ENCODE results near the gene WFS1. TPM values are rescaled to one million over a fixed set of nuclear protein-coding genes. Genes with fewer than 3 reads are reported as not detected.

The WFS1 gene
- total and polyA plus RNA-seq, 2 of the 13 experiments (the other 11 are each of a cell fraction or from before 2014, with no cell fraction given): 39.1 to 42.2 TPM

DNA sequence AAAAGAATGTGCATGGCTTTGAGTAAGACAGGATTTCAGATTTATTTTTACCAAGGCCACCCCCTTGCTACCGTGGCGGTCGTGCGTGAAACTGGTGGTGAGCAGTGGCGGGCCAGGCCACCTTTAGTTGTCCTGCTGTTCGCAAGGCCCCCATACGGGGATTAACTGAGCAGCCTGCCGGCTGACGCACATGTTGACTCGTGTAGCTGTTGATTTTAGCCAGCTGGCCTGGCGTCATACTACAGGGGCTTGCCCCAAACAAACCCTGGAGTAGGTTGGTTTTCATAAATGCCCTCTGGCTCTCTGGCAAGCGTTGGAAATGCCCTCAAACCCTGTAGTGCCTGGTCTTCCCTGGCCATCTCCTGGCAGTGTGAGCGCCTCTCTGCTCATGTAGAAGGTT lies 28.4 kb downstream of the WFS1 start:
- Histone ChIP-seq H3K4me2 (ENCODE audit: low read depth, low read length) (no peak overlapping the region), H3K4me3 (replicated peaks in 1 of 3; ENCODE audit: insufficient read depth in 1 of 3, low read depth in 2 of 3, low read length in 3 of 3) (no peak overlapping the region), H3K27ac (ENCODE audit: extremely low read length, insufficient read depth, low read length) (no peak overlapping the region), H4K20me1 (ENCODE audit: insufficient read depth, low read length) (no peaks in the 10 kb centered on the region), H3K9ac (ENCODE audit: insufficient read depth, low read depth, low read length) (no peak overlapping the region), H3K79me2 (ENCODE audit: insufficient read depth, low read length) (no peaks in the 10 kb centered on the region), H3K36me3 (replicated peaks in 1 of 2; ENCODE audit: control insufficient read depth in 1 of 2, insufficient read depth in 2 of 2, low read length in 2 of 2) (peaks cover 40 to 74% of the 10 kb centered on the region in 2 experiments), H2AFZ (ENCODE audit: low read length) (no peak overlapping the region), H3K9me3 (ENCODE audit: low read length) (no peaks in the 10 kb centered on the region), H3K27me3 (ENCODE audit: control insufficient read depth in 1 of 2, insufficient read depth in 2 of 2, low read length in 2 of 2) (no peaks in the 10 kb centered on the region), H3K4me1 (ENCODE audit: insufficient read depth, low read length) (no peaks in the 10 kb centered on the region)
- FAIRE-seq: no peak
- DNase-seq (ENCODE audit: low spot score): no peak
- BruUV-seq (replicated peaks): no TSS peak
- in situ Hi-C loops (cut with HindIII; ENCODE audit: extremely low pct_ligation_motif_present, low pct_unique_long_range_greater_than_20kb): no loop called here
- peak; percentile 18 for TF ChIP-seq AGO2 (optimal IDR thresholded peaks at IDR 0.05; ENCODE audit: low read depth, low read length)
- TF ChIP-seq MAZ (IDR thresholded peaks at IDR 0.05; ENCODE audit: borderline replicate concordance, low read depth, low read length): no peak
- TF ChIP-seq MAZ (CRISPR knock-in tag; IDR thresholded peaks at IDR 0.05; ENCODE audit: low read depth): no peak
- CTCF ChIA-PET (ENCODE audit: low intra/inter-chr PET ratio, low total read pairs): no interaction called here
- ATAC-seq: no peak
- intact Hi-C loops (cut with micrococcal nuclease; ENCODE audit: unreplicated experiment): no loop called here
- POLR2A ChIA-PET: interaction anchor here (0.9 kb wide), 1 partner anchor 11 kb away, joined by 3 read pairs; no protein-coding TSS in a partner anchor
- WGBS (ENCODE audit: low lambda C conversion rate): 85% methylated on average over 8 of the region's 13 CpGs

DNA sequence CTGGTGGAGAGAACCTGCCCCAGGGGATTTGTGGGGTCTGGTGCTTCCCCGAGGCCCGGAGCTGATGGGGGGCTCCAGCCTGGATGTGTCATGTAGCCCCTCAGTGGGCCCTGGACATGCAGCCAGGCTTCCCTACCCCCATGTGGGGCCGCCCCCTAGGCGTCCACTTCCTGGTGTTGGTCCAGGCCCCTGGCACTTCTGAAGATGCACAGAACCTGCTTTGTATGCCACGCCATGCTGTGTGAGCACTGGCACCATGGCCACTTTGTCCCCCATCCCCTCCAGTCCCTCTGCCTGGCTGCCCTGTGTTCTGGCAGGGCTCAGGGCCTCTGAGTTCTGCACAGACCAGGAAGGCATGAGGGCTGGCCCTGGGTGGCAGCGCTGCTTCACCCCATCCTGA lies 29.2 kb downstream of the WFS1 start:
- H3K4me3 ChIP-seq (replicated peaks in 1 of 3; ENCODE audit: insufficient read depth in 1 of 3, low read depth in 2 of 3, low read length in 3 of 3): no peak overlapping the region
- no peaks in the 10 kb centered on the region for H4K20me1 ChIP-seq (ENCODE audit: insufficient read depth, low read length)
- no peaks in the 10 kb centered on the region for H3K27me3 ChIP-seq (ENCODE audit: control insufficient read depth in 1 of 2, insufficient read depth in 2 of 2, low read length in 2 of 2)
- no peak for DNase-seq (ENCODE audit: low spot score)
- no peaks in the 10 kb centered on the region for H3K79me2 ChIP-seq (ENCODE audit: insufficient read depth, low read length)
- H2AFZ ChIP-seq (ENCODE audit: low read length): no peak overlapping the region
- intact Hi-C loops (cut with micrococcal nuclease; ENCODE audit: unreplicated experiment): no loop called here
- H3K9ac ChIP-seq (ENCODE audit: insufficient read depth, low read depth, low read length): no peak overlapping the region
- FAIRE-seq: no peak
- no peak overlapping the region for H3K4me2 ChIP-seq (ENCODE audit: low read depth, low read length)
- H3K9me3 ChIP-seq (ENCODE audit: low read length): no peaks in the 10 kb centered on the region
- in situ Hi-C loops (cut with HindIII; ENCODE audit: extremely low pct_ligation_motif_present, low pct_unique_long_range_greater_than_20kb): no loop called here
- H3K36me3 ChIP-seq (replicated peaks in 1 of 2; ENCODE audit: control insufficient read depth in 1 of 2, insufficient read depth in 2 of 2, low read length in 2 of 2): peaks cover 41 to 66% of the 10 kb centered on the region in 2 experiments
- no CpG with 5 or more reads among the region's 6 CpGs for WGBS (ENCODE audit: low lambda C conversion rate)
- no peak for TF ChIP-seq KLF15 (CRISPR knock-in tag; IDR thresholded peaks at IDR 0.05; ENCODE audit: borderline replicate concordance)
- TF ChIP-seq, protein P1, sequence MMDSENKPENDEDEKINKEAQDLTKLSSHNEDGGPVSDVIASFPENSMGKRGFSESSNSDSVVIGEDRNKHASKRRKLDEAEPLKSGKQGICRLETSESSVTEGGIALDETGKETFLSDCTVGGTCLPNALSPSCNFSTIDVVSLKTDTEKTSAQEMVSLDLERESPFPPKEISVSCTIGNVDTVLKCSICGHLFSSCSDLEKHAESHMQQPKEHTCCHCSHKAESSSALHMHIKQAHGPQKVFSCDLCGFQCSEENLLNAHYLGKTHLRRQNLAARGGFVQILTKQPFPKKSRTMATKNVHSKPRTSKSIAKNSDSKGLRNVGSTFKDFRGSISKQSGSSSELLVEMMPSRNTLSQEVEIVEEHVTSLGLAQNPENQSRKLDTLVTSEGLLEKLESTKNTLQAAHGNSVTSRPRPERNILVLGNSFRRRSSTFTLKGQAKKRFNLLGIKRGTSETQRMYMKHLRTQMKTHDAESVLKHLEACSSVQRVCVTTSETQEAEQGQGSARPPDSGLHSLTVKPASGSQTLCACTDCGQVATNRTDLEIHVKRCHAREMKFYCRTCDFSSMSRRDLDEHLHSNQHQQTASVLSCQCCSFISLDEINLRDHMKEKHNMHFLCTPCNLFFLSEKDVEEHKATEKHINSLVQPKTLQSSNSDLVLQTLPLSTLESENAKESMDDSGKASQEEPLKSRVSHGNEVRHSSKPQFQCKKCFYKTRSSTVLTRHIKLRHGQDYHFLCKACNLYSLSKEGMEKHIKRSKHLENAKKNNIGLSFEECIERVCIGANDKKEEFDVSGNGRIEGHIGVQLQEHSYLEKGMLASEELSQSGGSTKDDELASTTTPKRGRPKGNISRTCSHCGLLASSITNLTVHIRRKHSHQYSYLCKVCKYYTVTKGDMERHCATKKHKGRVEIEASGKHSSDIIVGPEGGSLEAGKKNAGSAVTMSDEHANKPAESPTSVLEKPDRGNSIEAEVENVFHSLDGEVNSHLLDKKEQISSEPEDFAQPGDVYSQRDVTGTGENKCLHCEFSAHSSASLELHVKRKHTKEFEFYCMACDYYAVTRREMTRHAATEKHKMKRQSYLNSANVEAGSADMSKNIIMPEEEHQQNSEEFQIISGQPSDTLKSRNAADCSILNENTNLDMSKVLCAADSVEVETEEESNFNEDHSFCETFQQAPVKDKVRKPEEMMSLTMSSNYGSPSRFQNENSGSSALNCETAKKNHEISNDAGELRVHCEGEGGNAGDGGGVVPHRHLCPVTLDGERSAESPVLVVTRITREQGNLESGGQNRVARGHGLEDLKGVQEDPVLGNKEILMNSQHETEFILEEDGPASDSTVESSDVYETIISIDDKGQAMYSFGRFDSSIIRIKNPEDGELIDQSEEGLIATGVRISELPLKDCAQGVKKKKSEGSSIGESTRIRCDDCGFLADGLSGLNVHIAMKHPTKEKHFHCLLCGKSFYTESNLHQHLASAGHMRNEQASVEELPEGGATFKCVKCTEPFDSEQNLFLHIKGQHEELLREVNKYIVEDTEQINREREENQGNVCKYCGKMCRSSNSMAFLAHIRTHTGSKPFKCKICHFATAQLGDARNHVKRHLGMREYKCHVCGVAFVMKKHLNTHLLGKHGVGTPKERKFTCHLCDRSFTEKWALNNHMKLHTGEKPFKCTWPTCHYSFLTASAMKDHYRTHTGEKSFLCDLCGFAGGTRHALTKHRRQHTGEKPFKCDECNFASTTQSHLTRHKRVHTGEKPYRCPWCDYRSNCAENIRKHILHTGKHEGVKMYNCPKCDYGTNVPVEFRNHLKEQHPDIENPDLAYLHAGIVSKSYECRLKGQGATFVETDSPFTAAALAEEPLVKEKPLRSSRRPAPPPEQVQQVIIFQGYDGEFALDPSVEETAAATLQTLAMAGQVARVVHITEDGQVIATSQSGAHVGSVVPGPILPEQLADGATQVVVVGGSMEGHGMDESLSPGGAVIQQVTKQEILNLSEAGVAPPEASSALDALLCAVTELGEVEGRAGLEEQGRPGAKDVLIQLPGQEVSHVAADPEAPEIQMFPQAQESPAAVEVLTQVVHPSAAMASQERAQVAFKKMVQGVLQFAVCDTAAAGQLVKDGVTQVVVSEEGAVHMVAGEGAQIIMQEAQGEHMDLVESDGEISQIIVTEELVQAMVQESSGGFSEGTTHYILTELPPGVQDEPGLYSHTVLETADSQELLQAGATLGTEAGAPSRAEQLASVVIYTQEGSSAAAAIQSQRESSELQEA (CRISPR knock-in tag; IDR thresholded peaks at IDR 0.05; ENCODE audit: not compliant biosample characterization): no peak
- TF ChIP-seq, protein P2, sequence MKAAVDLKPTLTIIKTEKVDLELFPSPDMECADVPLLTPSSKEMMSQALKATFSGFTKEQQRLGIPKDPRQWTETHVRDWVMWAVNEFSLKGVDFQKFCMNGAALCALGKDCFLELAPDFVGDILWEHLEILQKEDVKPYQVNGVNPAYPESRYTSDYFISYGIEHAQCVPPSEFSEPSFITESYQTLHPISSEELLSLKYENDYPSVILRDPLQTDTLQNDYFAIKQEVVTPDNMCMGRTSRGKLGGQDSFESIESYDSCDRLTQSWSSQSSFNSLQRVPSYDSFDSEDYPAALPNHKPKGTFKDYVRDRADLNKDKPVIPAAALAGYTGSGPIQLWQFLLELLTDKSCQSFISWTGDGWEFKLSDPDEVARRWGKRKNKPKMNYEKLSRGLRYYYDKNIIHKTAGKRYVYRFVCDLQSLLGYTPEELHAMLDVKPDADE (CRISPR knock-in tag; IDR thresholded peaks at IDR 0.05): no peak
- TF ChIP-seq, protein P3, sequence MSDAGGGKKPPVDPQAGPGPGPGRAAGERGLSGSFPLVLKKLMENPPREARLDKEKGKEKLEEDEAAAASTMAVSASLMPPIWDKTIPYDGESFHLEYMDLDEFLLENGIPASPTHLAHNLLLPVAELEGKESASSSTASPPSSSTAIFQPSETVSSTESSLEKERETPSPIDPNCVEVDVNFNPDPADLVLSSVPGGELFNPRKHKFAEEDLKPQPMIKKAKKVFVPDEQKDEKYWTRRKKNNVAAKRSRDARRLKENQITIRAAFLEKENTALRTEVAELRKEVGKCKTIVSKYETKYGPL (CRISPR knock-in tag; IDR thresholded peaks at IDR 0.05): no peak
- no peak overlapping the region for H3K27ac ChIP-seq (ENCODE audit: extremely low read length, insufficient read depth, low read length)
- ATAC-seq: no peak
- ChIA-PET POLR2A (no interaction called here), CTCF (ENCODE audit: low intra/inter-chr PET ratio, low total read pairs) (no interaction called here)
- no TSS peak for BruUV-seq (replicated peaks)
- H3K4me1 ChIP-seq (ENCODE audit: insufficient read depth, low read length): no peaks in the 10 kb centered on the region
